Loucy (cell line): Measurements from ENCODE around the gene RGMA.

Experiments
- H2AFZ ChIP-seq: fragments of 200-600 bp; sonication (generic); 2 replicates; pipeline ENCODE4 v1.6.0; 2016; ENCODE audit warnings: antibody characterized with exemption, mild to moderate bottlenecking, low read length, moderate library complexity
- H3F3A ChIP-seq: fragments of 200-600 bp; 2 replicates; pipeline ENCODE4 v1.6.0; 2016; ENCODE audit warnings: antibody characterized with exemption, low read depth, mild to moderate bottlenecking
- H3K27me3 ChIP-seq: fragments of 200-600 bp; sonication (generic); 2 replicates; pipeline ENCODE4 v1.6.1; 2014; ENCODE audit warnings: low read length, mild to moderate bottlenecking; ENCODE audit not compliant: insufficient read depth, poor library complexity, severe bottlenecking
- H3K36me3 ChIP-seq: fragments of 200-600 bp; sonication (generic); 2 replicates; pipeline ENCODE4 v1.6.1; 2016; ENCODE audit warnings: low read length; ENCODE audit not compliant: insufficient read depth
- H3K4me1 ChIP-seq: fragments of 200-600 bp; sonication (generic); 2 replicates; pipeline ENCODE4 v1.5.1; 2014; ENCODE audit warnings: low read length, mild to moderate bottlenecking; ENCODE audit not compliant: insufficient read depth, poor library complexity, severe bottlenecking
- H3K4me2 ChIP-seq: fragments of 200-600 bp; sonication (generic); 2 replicates; pipeline ENCODE4 v1.6.0; 2014; ENCODE audit warnings: antibody characterized with exemption, low read length, low read depth, mild to moderate bottlenecking; ENCODE audit not compliant: poor library complexity, severe bottlenecking
- H3K4me3 ChIP-seq: fragments of 200-600 bp; sonication (generic); 2 replicates; pipeline ENCODE4 v1.5.1; 2014; ENCODE audit warnings: low read length, mild to moderate bottlenecking, mixed read lengths; ENCODE audit not compliant: poor library complexity, severe bottlenecking
- H3K79me2 ChIP-seq: fragments of 200-600 bp; sonication (generic); 2 replicates; pipeline ENCODE4 v1.6.1; 2014; ENCODE audit warnings: low read length; ENCODE audit not compliant: insufficient read depth
- H3K9ac ChIP-seq: fragments of 200-600 bp; sonication (generic); 2 replicates; pipeline ENCODE4 v1.6.0; 2014; ENCODE audit warnings: mild to moderate bottlenecking, low read depth, low read length, moderate library complexity; ENCODE audit not compliant: poor library complexity, severe bottlenecking
- H3K9me2 ChIP-seq: fragments of 200-600 bp; sonication (generic); replicated peaks from 2 replicates; pipeline ENCODE4 v1.6.1; 2016; ENCODE audit warnings: low read depth, low read length, mixed read lengths
- H3K9me3 ChIP-seq: fragments of 200-600 bp; sonication (generic); 2 replicates; pipeline ENCODE4 v1.6.1; 2014; ENCODE audit warnings: mild to moderate bottlenecking, antibody characterized with exemption, low read length, low read depth; ENCODE audit not compliant: insufficient read depth
- H4K20me1 ChIP-seq: fragments of 200-600 bp; sonication (generic); 2 replicates; pipeline ENCODE4 v1.6.0; 2014; ENCODE audit warnings: antibody characterized with exemption, low read length, mild to moderate bottlenecking; ENCODE audit not compliant: insufficient read depth, poor library complexity, severe bottlenecking
- CTCF ChIP-seq: fragments of 200-600 bp; sonication (generic); conservative IDR thresholded peaks from 2 replicates; pipeline ENCODE4 v1.5.1; 2014; ENCODE audit warnings: mild to moderate bottlenecking, antibody characterized with exemption, low read length
- EZH2phosphoT487 ChIP-seq: fragments of 200-600 bp; IDR thresholded peaks from 2 replicates; pipeline ENCODE4 v1.6.1; 2018; ENCODE audit warnings: antibody characterized with exemption, mild to moderate bottlenecking, moderate library complexity, borderline replicate concordance

RGMA gene

GRCh38 chr15:93086791-93087190, 2.2 kb downstream of the RGMA start:
- Histone ChIP-seq H3K36me3 (no peaks in the 10 kb centered on the region), H3F3A (no peaks in the 10 kb centered on the region), H3K4me3 (no peak overlapping the region), H3K79me2 (no peaks in the 10 kb centered on the region), H3K27me3 (peaks cover 54% of the 10 kb centered on the region), H3K9me2 (no peaks in the 10 kb centered on the region), H3K9me3 (no peaks in the 10 kb centered on the region), H3K9ac (no peak overlapping the region), H4K20me1 (no peaks in the 10 kb centered on the region), H3K4me1 (peaks cover 14% of the 10 kb centered on the region), H3K4me2 (no peak overlapping the region), H2AFZ (no peak overlapping the region)
- TF ChIP-seq CTCF (no peak), EZH2phosphoT487 (no peak)

GRCh38 chr15:93085692-93086091, 3.3 kb downstream of the RGMA start:
- H3K4me1 ChIP-seq: peaks cover 14% of the 10 kb centered on the region
- no peak overlapping the region for H3K4me3 ChIP-seq
- no peaks in the 10 kb centered on the region for H3K36me3 ChIP-seq
- no peak overlapping the region for H3K4me2 ChIP-seq
- no peaks in the 10 kb centered on the region for H3K9me2 ChIP-seq
- no peak overlapping the region for H2AFZ ChIP-seq
- no peaks in the 10 kb centered on the region for H3K79me2 ChIP-seq
- no peaks in the 10 kb centered on the region for H4K20me1 ChIP-seq
- no peaks in the 10 kb centered on the region for H3K9me3 ChIP-seq
- no peaks in the 10 kb centered on the region for H3F3A ChIP-seq
- H3K9ac ChIP-seq: no peak overlapping the region
- TF ChIP-seq CTCF (no peak), EZH2phosphoT487 (no peak)
- peaks cover 51% of the 10 kb centered on the region for H3K27me3 ChIP-seq

GRCh38 chr15:93082861-93083260, 6.2 kb downstream of the RGMA start:
- H3F3A ChIP-seq: no peaks in the 10 kb centered on the region
- H3K4me3 ChIP-seq: no peak overlapping the region
- H4K20me1 ChIP-seq: no peaks in the 10 kb centered on the region
- no peaks in the 10 kb centered on the region for H3K9me3 ChIP-seq
- TF ChIP-seq EZH2phosphoT487: no peak
- TF ChIP-seq CTCF: no peak
- no peaks in the 10 kb centered on the region for H3K9me2 ChIP-seq
- no peak overlapping the region for H2AFZ ChIP-seq
- H3K4me1 ChIP-seq: peaks cover 5% of the 10 kb centered on the region
- H3K36me3 ChIP-seq: no peaks in the 10 kb centered on the region
- H3K4me2 ChIP-seq: no peak overlapping the region
- no peak overlapping the region for H3K9ac ChIP-seq
- H3K79me2 ChIP-seq: no peaks in the 10 kb centered on the region
- peaks cover 30% of the 10 kb centered on the region for H3K27me3 ChIP-seq
